Endothelial cell of umbilical vein (primary cell): ENCODE data around the gene NHP2. TPM values are rescaled to one million over a fixed set of nuclear protein-coding genes. Genes with fewer than 3 reads are reported as not detected.

Source experiments
- BruUV-seq: library from RNA; stranded (reverse); fragments of 400-500 nt; replicated peaks from 2 replicates; lab custom pipeline; 2021; lab: Mats Ljungman, UMichigan
- CTCF ChIA-PET: fragments of 300-600, 350-600 bp; sonication (Branson Sonifier 250); formaldehyde crosslinking; loops from one replicate; lab custom pipeline; 2021; ENCODE audit warnings: antibody characterized with exemption, inconsistent platforms; lab: Charles Lee
- POLR2A ChIA-PET: fragments of 300-600, 350-600 bp; sonication (Branson Sonifier 250); formaldehyde crosslinking; loops from one replicate; lab custom pipeline; 2021; ENCODE audit warnings: antibody characterized with exemption, inconsistent platforms; lab: Charles Lee
- DNase-seq: peaks from one replicate; pipeline ENCODE4 v3.0.0-alpha.2; 2011; ENCODE audit warnings: low read depth, low spot score
- FAIRE-seq: peaks from 2 replicates; lab custom pipeline; 2011; peaks lifted over from hg19 to GRCh38; lab: Jason Lieb, UNC
- H2AFZ ChIP-seq: 2 replicates; pipeline ENCODE4 v1.6.0; 2012; ENCODE audit warnings: low read depth, low read length, control low read depth, inconsistent platforms
- H3K27ac ChIP-seq: 2 replicates; pipeline ENCODE4 v1.5.1; 2011; ENCODE audit warnings: low read depth, mild to moderate bottlenecking, control low read depth, low read length, moderate library complexity; ENCODE audit not compliant: insufficient read depth
- H3K27me3 ChIP-seq, 2 experiments: 2 replicates each; pipeline versions ENCODE4 v1.6.0 to v1.6.1; 2011; ENCODE audit warnings: low read length in 2 of 2, mixed read lengths in 1 of 2; ENCODE audit not compliant: control insufficient read depth in 2 of 2, insufficient read depth in 2 of 2
- H3K36me3 ChIP-seq, 2 experiments: 2 replicates in 1 of 2; 3 replicates in 1 of 2; pipeline ENCODE4 v1.5.1; 2011; ENCODE audit warnings: low read length in 2 of 2, mild to moderate bottlenecking in 1 of 2, moderate library complexity in 1 of 2; ENCODE audit not compliant: control insufficient read depth in 2 of 2, insufficient read depth in 2 of 2; ENCODE audit errors: extremely low read depth in 1 of 2
- H3K4me1 ChIP-seq: 3 replicates; pipeline ENCODE4 v1.5.1; 2011; ENCODE audit warnings: mild to moderate bottlenecking, low read length; ENCODE audit not compliant: control insufficient read depth, insufficient read depth; ENCODE audit errors: extremely low read depth
- H3K4me2 ChIP-seq: 2 replicates; pipeline ENCODE4 v1.6.1; 2011; ENCODE audit warnings: low read length, control low read depth, mixed read lengths; ENCODE audit not compliant: insufficient read depth
- H3K4me3 ChIP-seq, 3 experiments: fragments of 200-600 bp in 1 of 3; sonication (generic), shearing (Covaris generic) in 1 of 3; replicated peaks in 1 of 3; 2 replicates each; pipeline ENCODE4 v1.5.1; 2011 to 2016; ENCODE audit warnings: control low read depth in 3 of 3, low read length in 3 of 3, mild to moderate bottlenecking in 2 of 3, inconsistent platforms in 1 of 3, low read depth in 1 of 3, moderate library complexity in 1 of 3; ENCODE audit not compliant: insufficient read depth in 1 of 3
- H3K79me2 ChIP-seq: 2 replicates; pipeline ENCODE4 v1.6.0; 2012; ENCODE audit warnings: low read length, inconsistent platforms; ENCODE audit not compliant: control insufficient read depth, insufficient read depth
- H3K9ac ChIP-seq: replicated peaks from 2 replicates; pipeline ENCODE3; 2011; ENCODE audit warnings: low read length, control low read depth; ENCODE audit not compliant: insufficient read depth; ENCODE audit errors: extremely low read depth
- H3K9me1 ChIP-seq: replicated peaks from 3 replicates; pipeline ENCODE4 v1.6.0; 2011; ENCODE audit warnings: mild to moderate bottlenecking, low read length; ENCODE audit not compliant: control insufficient read depth, insufficient read depth; ENCODE audit errors: extremely low read depth
- H3K9me3 ChIP-seq: replicated peaks from 2 replicates; pipeline ENCODE4 v1.5.1; 2012; ENCODE audit warnings: low read length, inconsistent platforms; ENCODE audit not compliant: control insufficient read depth, insufficient read depth
- H4K20me1 ChIP-seq: replicated peaks from 2 replicates; pipeline ENCODE3; 2011; ENCODE audit warnings: mild to moderate bottlenecking, low read length; ENCODE audit not compliant: control insufficient read depth, insufficient read depth; ENCODE audit errors: extremely low read depth
- CTCF ChIP-seq, 2 donors: IDR thresholded peaks; 1 replicate in 1 of 2; 2 replicates in 1 of 2; pipeline ENCODE4 v1.5.1; 2011; ENCODE audit warnings: low read length in 2 of 2, mild to moderate bottlenecking in 2 of 2, moderate library complexity in 2 of 2, control low read depth in 1 of 2, inconsistent platforms in 1 of 2, low read depth in 1 of 2; ENCODE audit not compliant: insufficient read depth in 1 of 2; ENCODE audit errors: extremely low read depth in 1 of 2
- GATA2 ChIP-seq: IDR thresholded peaks from 2 replicates; pipeline ENCODE4 v1.7.0; 2011; ENCODE audit warnings: low read depth, mild to moderate bottlenecking, moderate library complexity, mixed read lengths, low read length; ENCODE audit not compliant: insufficient read length, insufficient read depth
- POLR2A ChIP-seq: IDR thresholded peaks from 2 replicates; pipeline ENCODE4 v1.6.1; 2012; ENCODE audit warnings: low read depth, mild to moderate bottlenecking, control low read depth, low read length
- dilution Hi-C: fragments of 300-500 bp; cut with MboI; formaldehyde crosslinking; loops from one replicate; pipeline ENCODE4 v1.15.0; 2019; ENCODE audit warnings: low sequenced_read_pairs; ENCODE audit not compliant: extremely low pct_ligation_motif_present
- intact Hi-C: fragments of 100-400 bp; cut with micrococcal nuclease; formaldehyde crosslinking; loops from one replicate; pipeline ENCODE4 v1.10.0; 2022
- polyA plus RNA-seq, 4 experiments: library from polyadenylated mRNA; depleted of rRNA in 3 of 4; stranded (reverse) in 3 of 4; unstranded in 1 of 4; fragments of >200 nt; gene quantifications; 2 replicates each; pipeline versions ENCODE4 v1.2.1 to v1.2.3, GENCODE V29; 2011 to 2012; ENCODE audit warnings: missing spikeins in 1 of 4
- total RNA-seq: library from RNA; stranded (reverse); gene quantifications from 2 replicates; pipeline ENCODE4 v1.2.3, GENCODE V29; 2021

NHP2 gene
- total and polyA plus RNA-seq, 2 donors (not counting 3 experiments of a cell fraction or from before 2014, with no cell fraction given), result 205 to 220 TPM

DNA sequence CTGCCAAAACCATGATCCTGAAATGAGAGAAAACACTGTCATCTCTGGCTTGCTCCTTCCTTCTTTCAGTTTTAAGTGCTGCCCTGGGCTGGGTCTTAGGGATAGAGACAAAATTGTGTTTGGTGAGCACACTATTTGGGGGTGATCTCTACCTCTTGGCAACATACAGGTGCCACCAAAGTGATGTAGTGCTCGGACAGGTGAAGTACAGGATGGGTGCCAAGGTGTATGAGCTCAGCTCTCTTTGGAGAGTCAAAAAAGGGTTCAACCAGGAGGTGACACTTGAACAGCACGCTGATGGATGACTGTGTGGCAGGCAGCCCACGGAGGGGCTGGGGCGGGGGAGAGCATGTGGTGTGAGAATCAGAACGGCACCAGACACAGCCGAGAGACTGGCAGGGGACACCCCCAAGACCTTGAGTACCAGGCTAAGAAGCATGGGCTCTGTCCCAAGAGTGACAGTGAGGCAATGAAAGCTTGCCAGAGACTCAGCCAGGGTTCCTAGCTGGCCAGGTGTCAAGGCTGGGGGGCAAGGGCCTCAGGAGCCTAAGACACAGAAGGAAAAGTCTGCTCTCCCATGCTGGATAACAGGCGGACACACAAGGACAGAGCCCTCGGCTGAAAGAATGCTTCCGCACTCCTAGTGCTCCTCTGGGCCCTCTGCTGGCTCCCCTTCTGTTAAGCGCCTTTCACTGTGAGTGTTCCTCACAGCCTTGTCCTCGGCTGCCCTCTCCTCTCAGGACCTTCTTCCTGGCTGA, 2.5 kb downstream of the NHP2 start:
- FAIRE-seq, result no peak
- Histone ChIP-seq H3K9ac (no peak overlapping the region), H3K4me2 (no peak overlapping the region), H3K4me1 (peaks cover 6% of the 10 kb centered on the region), H3K36me3 (peaks cover 18 to 35% of the 10 kb centered on the region in 2 experiments), H3K9me3 (no peaks in the 10 kb centered on the region), H3K4me3 (no peak overlapping the region), H3K27me3 (no peaks in the 10 kb centered on the region), H3K9me1 (no peaks in the 10 kb centered on the region), H3K27ac (no peak overlapping the region), H3K79me2 (peaks cover 17% of the 10 kb centered on the region), H2AFZ (no peak overlapping the region), H4K20me1 (no peaks in the 10 kb centered on the region)
- POLR2A ChIA-PET, result no interaction called here
- DNase-seq, result no peak
- BruUV-seq, result no TSS peak
- peak in 1 of 2 donors; percentile 18 for TF ChIP-seq CTCF (IDR thresholded peaks at IDR 0.05; ENCODE audit: extremely low read depth in 1 of 2, insufficient read depth in 1 of 2, low read depth in 1 of 2, low read length in 2 of 2)
- no peak for TF ChIP-seq GATA2
- TF ChIP-seq POLR2A, result peak; percentile 11
- CTCF ChIA-PET, result interaction anchor here (11.5 kb wide), 1 partner anchor 74 kb away, joined by 200 read pairs; no protein-coding TSS in a partner anchor
- intact Hi-C loops (no loop called here), dilution Hi-C loops (no loop called here)
